ENCODE results near the gene TRIM22. TPM values are rescaled to one million over a fixed set of nuclear protein-coding genes. Genes with fewer than 3 reads are reported as not detected.

TRIM22 gene
- total RNA-seq, 1 donor from 2014 or later = 167 TPM

- no peaks in the 10 kb centered on the region for H3K9me3 ChIP-seq (ENCODE audit: insufficient read depth, low read depth, low read length)
- H3K27me3 Mint-ChIP-seq (ENCODE audit: low read depth, unreplicated experiment) = no peaks in the 10 kb centered on the region
- no peaks in the 10 kb centered on the region for H3K27me3 ChIP-seq (ENCODE audit: insufficient read depth, low read length)
- H2AFZ ChIP-seq (ENCODE audit: low read depth, low read length) = no peak overlapping the region
- DNase-seq (ENCODE audit: low read depth) (no peak), FAIRE-seq (no peak)
- H3K9ac ChIP-seq (ENCODE audit: low read length) = no peak overlapping the region
- no peak overlapping the region for H3K27ac Mint-ChIP-seq (ENCODE audit: unreplicated experiment)
- no peak overlapping the region for H3K4me3 Mint-ChIP-seq (ENCODE audit: unreplicated experiment)
- H3K27ac ChIP-seq (ENCODE audit: low read depth, low read length) = no peak overlapping the region
- H3K4me1 Mint-ChIP-seq (ENCODE audit: low read depth, unreplicated experiment) = no peaks in the 10 kb centered on the region
- no peak for TF ChIP-seq CTCF (IDR thresholded peaks at IDR 0.05; ENCODE audit: insufficient read depth, low read depth, low read length)
- no peak for TF ChIP-seq EZH2 (IDR thresholded peaks at IDR 0.05; ENCODE audit: insufficient read depth, low read length)
- no peaks in the 10 kb centered on the region for H4K20me1 ChIP-seq (ENCODE audit: insufficient read depth, low read length)
- H3K4me1 ChIP-seq (ENCODE audit: insufficient read depth, low read length) = no peaks in the 10 kb centered on the region
- peaks cover 9% of the 10 kb centered on the region for H3K36me3 Mint-ChIP-seq (ENCODE audit: low read depth, unreplicated experiment)
- no peaks in the 10 kb centered on the region for H3K79me2 ChIP-seq (ENCODE audit: insufficient read depth, low read length)
- peaks cover 2% of the 10 kb centered on the region for H3K36me3 ChIP-seq (ENCODE audit: insufficient read depth, low read length)
- no peak overlapping the region for H3K4me3 ChIP-seq (ENCODE audit: insufficient read depth, low read depth, low read length)
- H3K4me2 ChIP-seq (ENCODE audit: low read length) = no peak overlapping the region
- no peaks in the 10 kb centered on the region for H3K9me3 Mint-ChIP-seq (ENCODE audit: unreplicated experiment)
Observed at GRCh38 chr11:5658318-5658717, 31.3 kb upstream of the TRIM22 start.

GRCh38 chr11:5663511-5663910 lies 26.1 kb upstream of the TRIM22 start:
- Histone ChIP-seq H3K4me3 (ENCODE audit: insufficient read depth, low read depth, low read length) (no peak overlapping the region), H3K9ac (ENCODE audit: low read length) (no peak overlapping the region), H3K79me2 (ENCODE audit: insufficient read depth, low read length) (no peaks in the 10 kb centered on the region), H3K4me1 (ENCODE audit: insufficient read depth, low read length) (no peaks in the 10 kb centered on the region), H3K9me3 (ENCODE audit: insufficient read depth, low read depth, low read length) (no peaks in the 10 kb centered on the region), H3K27me3 (ENCODE audit: insufficient read depth, low read length) (no peaks in the 10 kb centered on the region), H3K4me2 (ENCODE audit: low read length) (no peak overlapping the region), H3K36me3 (ENCODE audit: insufficient read depth, low read length) (peaks cover 18% of the 10 kb centered on the region), H4K20me1 (ENCODE audit: insufficient read depth, low read length) (no peaks in the 10 kb centered on the region), H2AFZ (ENCODE audit: low read depth, low read length) (no peak overlapping the region), H3K27ac (ENCODE audit: low read depth, low read length) (no peak overlapping the region)
- Mint-ChIP-seq H3K27ac (ENCODE audit: unreplicated experiment) (no peak overlapping the region), H3K4me3 (ENCODE audit: unreplicated experiment) (no peak overlapping the region), H3K4me1 (ENCODE audit: low read depth, unreplicated experiment) (no peaks in the 10 kb centered on the region), H3K36me3 (ENCODE audit: low read depth, unreplicated experiment) (peaks cover 12% of the 10 kb centered on the region), H3K9me3 (ENCODE audit: unreplicated experiment) (no peaks in the 10 kb centered on the region), H3K27me3 (ENCODE audit: low read depth, unreplicated experiment) (no peaks in the 10 kb centered on the region)
- DNase-seq (ENCODE audit: low read depth) (no peak), FAIRE-seq (no peak)
- no peak for TF ChIP-seq CTCF (IDR thresholded peaks at IDR 0.05; ENCODE audit: insufficient read depth, low read depth, low read length)
- no peak for TF ChIP-seq EZH2 (IDR thresholded peaks at IDR 0.05; ENCODE audit: insufficient read depth, low read length)

DNA sequence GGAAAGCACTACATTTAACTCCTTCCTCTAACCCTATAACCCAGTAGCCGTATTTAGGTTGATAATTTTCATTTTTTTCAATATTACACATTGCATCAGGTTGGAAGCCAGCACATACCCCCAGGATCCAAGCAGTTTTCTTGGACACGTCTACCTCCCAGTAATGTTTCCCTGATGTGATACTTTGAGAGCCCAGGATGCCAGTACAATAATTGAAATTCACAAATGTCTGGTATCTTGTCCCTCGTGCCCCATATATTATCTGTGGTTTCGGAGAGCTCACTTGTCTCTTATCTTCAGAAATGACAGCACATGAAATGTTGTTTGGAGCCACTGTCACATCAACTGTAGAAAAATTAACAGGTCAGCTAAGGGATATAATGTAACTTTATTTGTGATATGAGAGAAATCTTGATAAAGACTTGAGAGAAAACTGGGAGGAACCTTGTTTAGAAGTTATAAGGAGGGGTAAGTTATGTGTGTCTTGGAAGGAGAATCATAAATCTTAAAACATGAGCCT lies 24.5 kb upstream of the TRIM22 start:
- no peaks in the 10 kb centered on the region for H3K4me1 ChIP-seq (ENCODE audit: insufficient read depth, low read length)
- no peak overlapping the region for H3K4me3 ChIP-seq (ENCODE audit: insufficient read depth, low read depth, low read length)
- no peaks in the 10 kb centered on the region for H3K27me3 ChIP-seq (ENCODE audit: insufficient read depth, low read length)
- Mint-ChIP-seq H3K36me3 (ENCODE audit: low read depth, unreplicated experiment) (peaks cover 12% of the 10 kb centered on the region), H3K4me1 (ENCODE audit: low read depth, unreplicated experiment) (no peaks in the 10 kb centered on the region), H3K27ac (ENCODE audit: unreplicated experiment) (no peak overlapping the region), H3K9me3 (ENCODE audit: unreplicated experiment) (no peaks in the 10 kb centered on the region), H3K4me3 (ENCODE audit: unreplicated experiment) (no peak overlapping the region), H3K27me3 (ENCODE audit: low read depth, unreplicated experiment) (no peaks in the 10 kb centered on the region)
- no peaks in the 10 kb centered on the region for H3K9me3 ChIP-seq (ENCODE audit: insufficient read depth, low read depth, low read length)
- H3K36me3 ChIP-seq (ENCODE audit: insufficient read depth, low read length) = peaks cover 22% of the 10 kb centered on the region
- H3K79me2 ChIP-seq (ENCODE audit: insufficient read depth, low read length) = no peaks in the 10 kb centered on the region
- TF ChIP-seq EZH2 (IDR thresholded peaks at IDR 0.05; ENCODE audit: insufficient read depth, low read length) (no peak), CTCF (IDR thresholded peaks at IDR 0.05; ENCODE audit: insufficient read depth, low read depth, low read length) (no peak)
- DNase-seq (ENCODE audit: low read depth) (no peak), FAIRE-seq (no peak)
- no peak overlapping the region for H2AFZ ChIP-seq (ENCODE audit: low read depth, low read length)
- no peak overlapping the region for H3K27ac ChIP-seq (ENCODE audit: low read depth, low read length)
- no peak overlapping the region for H3K4me2 ChIP-seq (ENCODE audit: low read length)
- no peak overlapping the region for H3K9ac ChIP-seq (ENCODE audit: low read length)
- no peaks in the 10 kb centered on the region for H4K20me1 ChIP-seq (ENCODE audit: insufficient read depth, low read length)
